HG03342 (cell line): ENCODE measurements around the gene A4GALT.
A peak's percentile ranks its signal among the peaks of the same experiment; 100 is the strongest.
"Not testable (repeated sequence)": the region's sequence is repeated elsewhere in the genome, so short reads cannot be mapped to it uniquely, and the experiment has no call there.

Experiments
- ATAC-seq: cut with Tn5 transposase; IDR thresholded peaks from one replicate; pipeline ENCODE4 v1.9.1; 2021; ENCODE audit warnings: mild to moderate bottlenecking, moderate library complexity; ENCODE audit not compliant: unreplicated experiment

The A4GALT gene

GRCh38 chr22:42684462-42685195, 36.0 kb downstream of the A4GALT start:
- ATAC-seq = no peak

GRCh38 chr22:42683578-42684283, 36.9 kb downstream of the A4GALT start:
- ATAC-seq = no peak

- no peak for ATAC-seq
Observed at GRCh38 chr22:42682113-42682851, 38.4 kb downstream of the A4GALT start.

- ATAC-seq = no peak
Observed at GRCh38 chr22:42680648-42681047, 40.0 kb downstream of the A4GALT start.

GRCh38 chr22:42679691-42680090, 41.0 kb downstream of the A4GALT start:
- no peak for ATAC-seq

GRCh38 chr22:42678894-42679293, 41.8 kb downstream of the A4GALT start:
- ATAC-seq = no peak

- not testable (repeated sequence) for ATAC-seq
Observed at GRCh38 chr22:42677936-42678335, 42.7 kb downstream of the A4GALT start.

- ATAC-seq = no peak
Observed at GRCh38 chr22:42676059-42676607, 44.5 kb downstream of the A4GALT start.

GRCh38 chr22:42673898-42674401, 46.7 kb downstream of the A4GALT start:
- no peak for ATAC-seq

GRCh38 chr22:42673071-42673470, 47.6 kb downstream of the A4GALT start:
- ATAC-seq = not testable (repeated sequence)

GRCh38 chr22:42670921-42671709, 49.6 kb downstream of the A4GALT start:
- no peak for ATAC-seq

- ATAC-seq = no peak
Observed at GRCh38 chr22:42670046-42670445, 50.6 kb downstream of the A4GALT start.

- ATAC-seq = not testable (repeated sequence)
Observed at GRCh38 chr22:42666393-42666792, 54.3 kb downstream of the A4GALT start.

- ATAC-seq = no peak
Observed at GRCh38 chr22:42664976-42665831, 55.5 kb downstream of the A4GALT start.

- ATAC-seq = peak; percentile 51
Observed at GRCh38 chr22:42661985-42662831, 58.5 kb downstream of the A4GALT start.

- no peak for ATAC-seq
Observed at GRCh38 chr22:42656578-42656977, 64.1 kb downstream of the A4GALT start.

GRCh38 chr22:42655693-42656092, 65.0 kb downstream of the A4GALT start:
- ATAC-seq = no peak

- ATAC-seq = no peak
Observed at GRCh38 chr22:42654436-42655073, 66.1 kb downstream of the A4GALT start.
